HG03460 (cell line): ENCODE measurements around the gene IER5L.
A peak's percentile ranks its signal among the peaks of the same experiment; 100 is the strongest.

Experiments used
- ATAC-seq: cut with Tn5 transposase; IDR thresholded peaks from one replicate; pipeline ENCODE4 v1.9.1; 2021; ENCODE audit not compliant: unreplicated experiment

IER5L gene

GRCh38 chr9:129177791-129178567 lies at the start of gene IER5L:
TSS of gene IER5L (minus strand) at chr9:129178261. CDS start at chr9:129178052, 209 bp downstream.
- ATAC-seq, result peak; percentile 78

DNA sequence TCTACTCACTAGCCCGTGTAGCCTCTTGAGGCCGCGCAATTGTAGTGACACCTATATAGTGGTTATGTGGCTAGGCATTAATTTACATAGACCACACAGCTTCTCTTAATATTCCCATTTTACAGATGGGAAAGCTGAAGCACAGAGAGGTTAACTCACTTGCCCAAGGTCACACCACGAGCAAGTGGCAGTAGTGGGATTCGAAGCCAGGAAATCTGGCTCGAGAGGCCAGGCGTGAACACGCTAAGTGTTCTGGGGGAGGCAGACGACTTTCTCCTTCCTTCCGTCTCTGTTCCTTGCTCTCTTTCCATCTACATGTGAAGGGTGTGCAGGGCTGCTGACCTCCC lies 49.8 kb upstream of the IER5L start:
- ATAC-seq, result no peak

GRCh38 chr9:129225815-129226214 lies 47.8 kb upstream of the IER5L start:
- ATAC-seq, result no peak

DNA sequence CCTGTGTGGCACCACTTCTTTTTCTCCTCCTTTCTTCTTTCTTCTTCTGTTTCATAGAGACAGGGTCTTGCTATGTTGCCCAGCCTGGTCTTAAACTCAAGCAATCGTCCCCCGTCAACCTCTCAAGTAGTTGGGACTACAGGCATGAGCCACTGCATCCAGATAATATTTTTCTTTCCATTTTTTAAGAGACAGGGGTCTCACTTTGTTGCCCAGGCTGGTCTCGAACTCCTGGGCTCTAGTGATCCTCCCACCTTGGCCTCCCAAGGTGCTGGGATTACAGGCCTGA lies 47.4 kb upstream of the IER5L start:
- no peak for ATAC-seq

DNA sequence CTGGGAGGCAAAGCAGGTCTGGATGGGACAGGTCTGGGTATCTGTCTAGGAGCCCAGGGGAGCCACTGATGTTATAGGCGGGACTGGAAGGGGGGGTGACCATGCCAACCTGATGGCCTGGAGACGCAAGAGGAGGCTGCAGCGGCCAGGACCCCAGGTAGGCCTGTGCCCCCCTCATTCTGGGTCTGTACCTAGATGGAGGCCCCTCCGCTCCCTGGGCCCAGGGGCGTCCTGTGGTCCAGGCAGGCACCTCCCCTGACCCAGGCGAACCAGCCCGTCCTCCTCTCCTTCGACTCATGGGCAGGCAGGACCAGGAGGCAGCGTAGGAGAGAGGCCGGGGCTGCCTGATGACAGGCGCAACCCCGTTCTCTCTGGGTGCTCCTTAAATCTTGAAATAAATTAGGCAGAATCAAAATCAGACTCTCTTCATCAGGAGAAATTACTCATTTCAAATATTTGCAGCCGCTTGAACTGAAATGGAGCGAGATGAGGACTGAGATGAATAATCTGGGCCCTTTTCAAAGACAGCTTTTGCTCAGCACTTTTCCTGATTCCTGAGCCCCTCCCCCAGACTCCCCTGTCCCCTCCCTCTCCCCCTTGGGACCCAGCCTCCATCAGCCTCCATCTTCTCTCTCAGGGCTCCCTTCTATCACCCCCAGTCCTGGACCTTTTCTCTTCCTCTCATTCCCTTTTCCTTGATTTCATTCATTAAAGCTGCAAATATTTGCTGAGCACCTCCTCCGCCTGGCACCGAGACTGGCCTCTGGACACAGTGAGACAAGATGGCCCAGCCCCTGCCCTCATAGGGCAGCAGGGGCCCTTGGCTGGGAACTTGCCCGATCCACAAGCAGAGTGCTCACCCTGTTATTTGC lies 46.8 kb upstream of the IER5L start:
- ATAC-seq, result no peak

GRCh38 chr9:129223551-129224208 lies 45.6 kb upstream of the IER5L start:
- ATAC-seq, result no peak

DNA sequence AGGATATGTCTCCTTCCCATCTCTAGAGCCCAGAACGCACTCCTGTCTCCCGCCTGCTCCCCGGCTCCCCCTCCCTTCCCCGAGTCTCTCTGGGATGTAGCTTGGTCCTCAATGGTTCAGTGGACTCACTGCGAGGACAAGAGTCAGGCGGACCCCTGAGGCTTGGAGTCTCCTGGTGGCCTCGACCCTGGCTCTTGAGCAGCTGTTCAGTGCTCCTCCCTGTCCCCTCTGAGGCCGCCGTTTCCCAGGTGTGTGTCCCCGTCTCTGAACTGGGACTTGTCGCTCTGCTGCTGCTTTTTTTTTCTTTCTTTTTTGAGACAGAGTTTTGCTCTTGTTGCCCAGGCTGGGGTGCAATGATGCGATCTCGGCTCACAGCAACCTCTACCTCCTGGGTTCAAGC lies 44.8 kb upstream of the IER5L start:
- ATAC-seq, result no peak

- ATAC-seq, result no peak
Observed at GRCh38 chr9:129221979-129222635, 44.0 kb upstream of the IER5L start.

DNA sequence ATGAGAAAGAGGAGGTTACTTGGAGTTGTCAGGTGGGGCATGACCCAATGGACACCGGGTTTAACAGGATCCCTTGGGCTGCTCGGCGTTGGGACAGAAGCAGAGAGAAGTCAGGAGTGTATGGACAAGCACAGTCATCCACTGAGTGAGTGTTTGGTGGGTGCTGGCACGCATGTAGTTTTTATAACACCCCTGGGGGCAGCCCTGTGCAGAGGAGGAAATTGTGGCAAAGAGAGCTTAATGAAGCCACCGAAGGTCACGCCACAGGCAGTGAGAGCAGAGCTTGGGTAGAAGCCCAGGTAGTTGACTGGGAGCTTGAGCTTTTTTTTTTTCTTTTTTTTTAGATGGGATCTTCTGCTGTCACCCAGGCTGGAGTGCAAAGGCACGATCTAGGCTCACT lies 43.2 kb upstream of the IER5L start:
- ATAC-seq, result peak; percentile 55

GRCh38 chr9:129220771-129221170 lies 42.7 kb upstream of the IER5L start:
- ATAC-seq, result peak; percentile 25

DNA sequence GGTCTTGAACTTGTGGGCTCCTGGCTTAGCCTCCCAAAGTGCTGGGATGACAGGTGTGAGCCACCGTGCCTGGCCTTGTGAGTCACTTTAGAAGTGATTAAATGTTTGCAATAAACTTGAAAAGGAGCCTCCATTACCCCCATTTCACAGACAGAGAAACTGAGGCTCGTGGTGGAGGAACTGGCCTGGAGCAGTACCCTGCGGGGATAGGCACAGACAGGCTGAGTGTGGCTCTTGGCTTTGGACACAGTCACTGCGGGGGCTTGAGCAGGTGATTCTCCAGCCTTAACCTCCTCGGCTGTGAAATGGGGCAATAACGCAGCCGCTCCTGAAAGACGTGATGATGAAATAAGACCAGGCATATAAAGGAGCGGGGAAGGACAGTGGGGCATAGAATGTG lies 40.9 kb upstream of the IER5L start:
- ATAC-seq, result no peak

- ATAC-seq, result no peak
Observed at GRCh38 chr9:129218272-129218625, 40.2 kb upstream of the IER5L start.

GRCh38 chr9:129213551-129213950 lies 35.5 kb upstream of the IER5L start:
- no peak for ATAC-seq

- no peak for ATAC-seq
Observed at GRCh38 chr9:129211686-129212085, 33.6 kb upstream of the IER5L start.

DNA sequence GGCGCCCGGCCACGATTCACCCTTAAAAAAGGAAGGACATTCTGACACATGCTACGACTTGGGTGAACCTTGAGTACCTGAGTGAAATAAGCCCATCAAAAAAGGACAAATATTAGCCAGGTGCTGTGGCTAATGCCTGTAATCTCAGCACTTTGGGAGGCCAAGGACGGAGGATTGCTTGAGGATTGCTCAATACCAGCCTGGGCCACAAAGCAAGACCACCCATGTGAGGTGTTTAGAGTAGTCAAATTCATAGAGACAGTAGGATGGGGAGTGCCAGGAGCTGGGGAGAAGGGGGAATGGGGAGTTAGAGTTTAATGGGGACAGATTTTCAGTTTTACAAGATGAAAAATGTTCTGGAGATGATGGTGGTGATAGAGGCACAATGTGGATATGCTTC lies 32.1 kb upstream of the IER5L start:
- ATAC-seq, result no peak

DNA sequence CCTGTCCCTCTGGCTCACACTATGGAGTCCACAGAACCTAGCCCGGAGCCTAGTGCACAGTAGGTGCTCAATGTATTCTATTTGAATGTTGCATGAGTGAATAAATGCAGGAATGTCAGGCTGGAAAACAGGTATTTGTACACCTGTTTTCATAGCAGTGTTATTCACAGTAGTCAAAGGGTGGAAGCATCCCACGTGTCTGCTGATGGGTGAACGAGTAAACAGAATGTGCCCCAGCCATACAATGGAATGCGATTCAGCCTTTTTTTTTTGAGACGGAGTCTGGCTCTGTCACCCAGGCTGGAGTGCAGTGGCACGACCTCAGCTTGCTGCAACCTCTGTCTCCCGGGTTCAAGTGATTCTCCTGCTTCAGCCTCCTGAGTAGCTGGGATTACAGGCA lies 31.5 kb upstream of the IER5L start:
- ATAC-seq, result no peak

GRCh38 chr9:129209109-129209508 lies 31.0 kb upstream of the IER5L start:
- no peak for ATAC-seq

- ATAC-seq, result no peak
Observed at GRCh38 chr9:129208207-129209032, 30.4 kb upstream of the IER5L start.

GRCh38 chr9:129206905-129207304 lies 28.8 kb upstream of the IER5L start:
- no peak for ATAC-seq

GRCh38 chr9:129206401-129206800 lies 28.3 kb upstream of the IER5L start:
- ATAC-seq, result no peak

DNA sequence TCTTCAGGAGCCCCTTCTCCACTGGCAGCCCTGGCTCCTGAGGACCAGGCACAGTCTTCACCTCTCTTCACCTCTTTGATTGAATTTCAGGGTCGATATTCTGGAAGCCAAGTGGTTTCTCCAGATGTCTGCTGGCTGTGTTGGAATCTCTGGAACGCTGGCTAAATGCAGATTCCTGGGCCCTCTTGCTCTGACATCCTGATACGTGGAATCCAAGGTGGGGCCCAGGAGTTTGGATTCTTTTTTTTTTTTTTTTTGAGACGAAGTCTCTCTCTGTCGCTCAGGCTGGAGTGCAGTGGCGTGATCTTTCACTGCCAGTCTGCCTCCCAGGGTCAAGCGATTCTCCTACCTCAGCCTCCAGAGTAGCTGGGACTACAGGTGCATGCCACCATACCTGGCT lies 26.8 kb upstream of the IER5L start:
- no peak for ATAC-seq
